Renal cortex interstitium (tissue), 11 donors: Measurements from ENCODE around the gene MRNIP. TPM values are rescaled to one million over a fixed set of nuclear protein-coding genes. Genes with fewer than 3 reads are reported as not detected.

Experiments used
- DNase-seq, 11 donors: peaks; one replicate each; pipeline ENCODE4 v3.0.0-alpha.2; 2013; ENCODE audit warnings: low read depth in 9 of 11, low spot score in 4 of 11; ENCODE audit errors: extremely low read depth in 1 of 11
- polyA plus RNA-seq, 3 donors: library from polyadenylated mRNA; unstranded; fragments of 120-200 nt; gene quantifications; one replicate each; pipeline ENCODE4 v1.2.1, GENCODE V29; 2013; ENCODE audit not compliant: insufficient read length in 3 of 3

Gene MRNIP
- polyA plus RNA-seq, 3 donors: 34.9 to 55.8 (median 40.7) TPM

DNA sequence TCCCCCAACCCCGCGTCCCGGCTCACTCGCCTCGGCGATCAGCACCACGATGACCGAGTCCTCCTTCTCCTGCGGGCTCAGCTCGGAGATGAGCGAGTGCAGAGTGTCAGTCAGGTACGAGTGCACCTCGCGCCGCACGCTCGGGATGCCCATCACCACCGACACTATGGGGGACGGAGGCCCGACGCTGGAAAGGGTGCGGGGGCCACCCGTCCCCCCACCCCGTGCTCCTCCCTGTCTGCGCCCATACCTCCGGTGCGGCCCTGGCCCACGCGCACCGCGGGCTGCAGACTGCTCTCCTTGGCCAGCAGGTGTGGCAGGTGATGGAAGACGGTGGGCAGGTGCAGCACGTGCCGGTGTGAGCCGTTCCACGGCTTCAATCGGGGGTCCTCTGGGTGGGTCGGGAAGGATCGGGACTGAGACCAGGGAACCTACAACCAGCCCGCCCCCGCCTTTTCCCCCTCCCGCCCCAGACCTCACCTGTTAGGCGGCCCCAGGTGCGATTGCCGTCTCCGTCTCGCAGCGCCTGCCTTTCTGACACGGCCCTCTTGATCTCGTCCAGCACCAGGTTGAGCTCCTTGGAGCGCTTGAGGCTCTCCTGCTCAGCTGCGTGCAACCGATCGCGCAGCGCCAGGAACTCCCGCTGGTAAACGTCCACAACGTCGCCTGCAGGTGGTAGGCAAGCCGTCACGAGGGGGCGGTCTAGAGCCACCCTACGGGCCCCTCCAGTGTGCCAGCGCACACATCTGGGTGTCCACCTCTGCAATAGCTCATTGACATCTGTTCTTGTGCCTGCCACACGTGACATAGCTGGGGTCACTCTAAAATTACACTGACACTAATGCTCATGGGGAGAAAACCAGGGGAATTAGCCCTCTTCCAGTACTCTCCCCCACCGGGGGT lies 57.1 kb downstream of the MRNIP start:
- DNase-seq: peak in 2 of 11 donors; percentile 70 to 71

DNA sequence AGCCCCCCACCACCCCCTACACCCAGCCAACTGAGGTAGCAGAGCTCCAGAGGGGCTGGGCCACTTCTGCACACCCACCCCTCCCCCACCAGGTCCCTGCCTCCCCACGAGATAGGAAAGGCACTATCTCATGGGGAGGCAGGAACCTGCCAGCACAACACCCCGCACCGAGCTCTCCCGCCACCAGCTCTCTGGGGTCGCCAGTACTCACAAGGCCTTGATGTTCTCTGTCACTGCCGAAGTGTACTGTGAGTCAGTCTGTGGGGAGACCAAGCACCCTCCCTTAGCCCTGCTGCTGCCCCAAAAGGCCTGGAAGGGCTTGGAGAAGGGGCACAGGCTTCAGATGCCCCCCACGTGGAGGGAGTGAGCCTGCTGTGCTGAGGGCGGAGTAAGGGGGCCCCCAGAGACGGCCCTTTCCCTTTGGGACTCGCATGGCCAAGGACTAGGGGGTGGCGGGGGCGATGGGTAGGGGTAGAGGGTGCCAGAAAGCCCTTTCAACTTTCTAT lies 57.9 kb downstream of the MRNIP start:
- DNase-seq: no peak

DNA sequence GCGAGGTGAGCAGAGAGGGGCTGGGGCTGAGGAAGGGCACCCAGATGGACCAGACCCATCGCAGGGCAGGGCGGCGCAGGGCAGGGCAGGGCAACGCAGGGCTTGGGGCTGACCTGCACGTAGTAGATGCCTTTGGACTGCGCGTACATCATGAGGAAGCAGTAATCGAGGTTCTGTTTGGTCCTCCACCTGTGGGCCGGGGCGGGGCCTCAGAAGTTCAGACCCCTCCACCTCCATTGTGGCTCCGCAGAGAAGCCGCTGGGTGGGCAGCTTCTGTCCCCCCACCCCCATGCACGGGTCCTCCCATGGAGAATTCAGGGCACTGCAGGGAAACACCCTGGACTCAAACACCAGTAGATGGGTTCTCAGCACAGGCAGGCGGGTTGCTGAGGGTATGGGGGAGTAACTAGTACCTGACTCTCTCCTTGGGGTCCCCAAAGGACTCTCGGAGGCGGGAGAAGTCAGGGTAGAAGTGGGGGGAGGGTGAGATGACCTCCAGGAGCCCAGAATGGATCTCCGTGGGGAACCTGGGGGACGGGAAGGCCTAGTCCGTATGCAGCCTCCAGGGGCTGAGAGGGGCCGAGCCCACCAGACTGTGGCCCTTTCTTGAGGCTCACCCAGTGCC lies 58.4 kb downstream of the MRNIP start:
- DNase-seq: no peak

DNA sequence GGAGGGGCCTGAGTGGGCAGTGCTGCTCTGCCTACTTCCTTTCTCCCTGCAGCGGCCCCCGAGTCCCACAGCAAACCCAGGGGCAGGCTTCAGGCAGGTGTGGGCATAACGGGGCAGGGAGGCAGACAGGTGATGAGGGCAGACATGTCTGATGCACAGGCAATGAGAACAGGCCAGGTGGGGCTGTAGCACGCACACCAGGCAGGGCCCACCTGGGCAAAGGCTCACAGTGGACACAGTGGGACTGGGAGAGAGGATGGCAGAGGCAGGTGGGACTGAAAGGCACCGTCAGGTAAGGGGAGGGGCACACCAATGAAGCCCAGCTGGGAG lies 59.0 kb downstream of the MRNIP start:
- no peak for DNase-seq

DNA sequence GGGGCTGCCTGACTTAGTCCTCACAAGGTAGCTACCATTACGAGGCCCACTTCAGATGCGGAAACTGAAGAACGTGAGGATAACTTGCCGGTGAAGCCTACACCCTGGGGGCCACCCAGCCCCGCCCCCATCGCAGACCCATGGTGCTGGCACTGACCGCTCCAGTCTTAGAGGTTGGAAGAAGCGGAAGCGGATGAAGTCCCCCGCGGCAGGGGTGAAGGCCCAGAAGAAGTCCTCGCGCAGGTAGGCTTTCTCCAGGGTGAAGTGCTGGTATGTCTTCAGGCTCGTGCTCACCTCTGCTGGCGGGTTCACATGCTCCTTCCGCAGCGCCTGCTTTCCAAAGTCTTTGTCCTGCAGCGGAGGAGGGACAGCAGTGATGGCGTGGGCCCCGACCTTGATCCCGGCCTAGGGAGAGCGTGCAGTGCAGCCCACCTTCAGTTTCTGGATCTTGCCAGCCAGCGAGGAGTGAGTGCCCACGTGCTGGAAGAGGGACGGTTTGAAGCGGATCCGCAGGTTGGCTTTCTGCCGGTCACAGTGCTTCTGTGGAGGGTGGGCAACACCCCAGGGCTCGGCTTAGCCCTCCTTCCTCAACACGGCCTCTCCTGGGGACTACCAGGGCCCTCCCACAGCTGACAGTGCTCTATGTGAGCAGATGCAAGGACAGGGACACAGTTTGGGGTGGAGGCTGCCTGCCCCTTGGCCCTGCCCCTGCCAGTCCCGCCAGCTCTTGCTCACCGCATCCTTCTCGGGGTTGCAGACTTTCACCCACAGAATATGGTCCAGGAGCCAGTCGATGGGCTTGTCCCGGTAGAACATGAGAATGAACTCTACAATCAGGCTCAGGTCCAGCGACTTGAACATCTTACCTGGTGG lies 59.6 kb downstream of the MRNIP start:
- DNase-seq: no peak

DNA sequence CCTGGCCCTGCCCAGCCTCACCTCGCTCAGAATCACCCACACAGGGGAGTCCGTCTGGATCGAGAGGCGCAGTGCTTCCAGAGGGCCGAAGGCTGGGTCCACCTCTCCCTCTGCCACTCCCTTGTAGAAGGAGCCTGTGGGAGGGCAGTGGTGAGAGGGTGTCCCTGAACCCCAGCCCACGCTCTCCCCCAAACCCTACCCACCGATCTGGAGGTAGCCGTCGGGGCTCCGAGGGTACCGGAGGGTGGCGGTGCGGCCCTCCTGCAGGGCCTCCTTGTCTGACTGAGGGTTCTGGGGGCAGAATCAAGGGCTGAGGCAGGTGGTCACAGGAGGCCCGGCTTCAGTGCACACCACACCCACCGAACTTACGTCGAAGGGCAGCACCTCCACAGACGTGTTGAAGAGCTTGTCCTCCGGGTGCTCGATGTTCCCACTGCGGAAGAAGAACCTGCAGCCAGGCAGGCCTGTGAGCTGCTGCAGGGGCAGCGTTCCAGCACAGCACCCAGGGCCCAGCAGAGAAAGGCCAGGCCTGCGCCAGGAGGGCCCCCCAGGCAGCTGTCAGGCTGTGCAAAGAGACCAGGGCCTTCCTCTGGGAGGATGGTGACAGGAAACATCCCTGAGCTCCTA lies 60.4 kb downstream of the MRNIP start:
- no peak for DNase-seq

DNA sequence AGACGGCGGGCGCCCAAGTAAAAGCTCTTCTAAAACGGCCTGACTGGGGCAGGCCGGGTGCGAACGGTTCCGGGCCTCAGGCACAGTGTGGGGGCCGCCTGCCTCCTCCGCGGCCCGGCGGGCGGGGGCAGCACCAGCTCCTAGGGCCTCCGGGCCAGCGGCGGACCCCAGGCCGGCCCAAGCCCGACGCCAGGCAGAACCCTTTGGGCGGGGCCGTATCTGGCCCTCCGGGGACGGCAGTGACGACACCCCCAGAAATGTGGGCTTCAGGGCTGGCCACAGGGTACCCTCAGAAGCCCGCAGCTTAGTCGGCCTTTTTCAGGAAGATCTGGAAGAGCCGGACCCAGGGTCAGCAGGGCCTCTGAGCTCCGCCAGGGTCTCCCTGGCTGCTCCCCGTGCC lies 60.9 kb downstream of the MRNIP start:
- no peak for DNase-seq

DNA sequence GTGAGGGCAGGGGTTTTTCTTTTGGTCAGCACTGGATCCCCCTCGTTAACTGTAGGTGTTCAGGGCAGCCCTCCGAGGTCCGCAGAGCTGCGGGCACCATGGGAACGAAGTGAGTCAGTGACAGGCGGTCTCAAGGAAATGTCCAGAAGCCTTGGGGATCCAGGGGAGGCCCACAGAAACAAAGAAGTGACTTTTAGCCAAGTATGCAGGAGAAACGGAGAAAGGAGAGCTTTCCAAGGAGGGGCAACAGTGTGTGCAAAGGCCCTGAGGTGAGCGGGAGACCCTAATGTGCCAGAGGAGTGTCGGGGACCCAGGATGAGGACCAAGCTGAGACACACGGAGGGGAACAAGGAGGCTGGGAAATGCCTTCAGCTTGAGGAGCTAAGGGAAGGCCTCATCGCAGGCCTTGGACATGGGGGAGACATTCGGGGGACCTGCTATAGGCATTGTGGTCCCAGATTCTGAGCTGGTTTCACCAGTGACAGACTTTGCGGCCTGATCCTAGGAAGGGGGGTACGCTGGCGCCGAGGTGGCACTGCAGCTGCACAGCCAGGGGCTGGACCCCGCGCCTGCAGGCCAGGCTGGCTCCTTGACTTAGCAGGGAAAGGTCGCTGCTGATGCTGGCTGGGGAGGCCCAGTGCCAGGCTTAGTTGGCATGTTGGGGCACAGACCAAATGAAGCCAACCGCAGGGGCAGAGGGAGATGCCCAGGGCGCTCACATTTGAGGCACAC lies 61.6 kb downstream of the MRNIP start:
- DNase-seq: no peak

DNA sequence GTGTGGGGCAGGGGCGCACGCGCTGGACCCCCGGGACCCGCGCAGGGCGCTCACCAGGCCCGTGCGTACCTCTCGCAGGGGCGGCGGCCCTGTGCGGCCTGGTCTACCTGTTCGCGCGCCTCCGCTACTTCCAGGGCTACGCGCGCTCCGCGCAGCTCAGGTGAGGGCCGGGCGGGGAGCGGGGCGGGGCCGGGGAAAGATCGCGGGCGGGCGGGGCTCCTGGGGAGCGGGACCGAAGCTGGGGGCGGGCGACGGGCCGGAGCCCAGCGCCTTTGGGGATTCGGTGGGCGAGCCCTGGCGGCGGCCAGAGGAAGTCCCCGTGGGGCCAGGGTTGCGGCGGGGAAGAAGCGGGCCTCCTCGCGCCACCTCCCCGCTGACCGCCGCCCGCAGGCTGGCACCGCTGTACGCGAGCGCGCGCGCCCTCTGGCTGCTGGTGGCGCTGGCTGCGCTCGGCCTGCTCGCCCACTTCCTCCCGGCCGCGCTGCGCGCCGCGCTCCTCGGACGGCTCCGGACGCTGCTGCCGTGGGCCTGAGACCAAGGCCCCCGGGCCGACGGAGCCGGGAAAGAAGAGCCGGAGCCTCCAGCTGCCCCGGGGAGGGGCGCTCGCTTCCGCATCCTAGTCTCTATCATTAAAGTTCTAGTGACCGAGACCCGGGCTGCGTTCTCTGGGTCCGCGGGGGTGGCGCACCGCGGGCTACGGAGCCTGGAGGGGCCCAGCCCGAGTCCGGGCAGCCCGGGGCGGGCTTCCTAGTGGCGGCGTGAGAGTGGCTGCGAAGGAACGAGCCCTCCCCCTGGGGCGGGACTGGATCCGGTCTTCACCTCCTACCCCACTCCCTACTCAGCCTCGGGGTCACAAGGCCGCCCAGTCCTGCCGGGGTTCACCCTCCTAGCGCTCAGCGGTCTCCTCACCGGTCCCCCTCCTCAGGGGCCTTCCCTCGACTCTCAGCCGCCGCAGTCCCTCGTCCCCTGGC lies 62.5 kb downstream of the MRNIP start:
- peak in 3 of 11 donors; percentile 73 to 77 (median 74) for DNase-seq

DNA sequence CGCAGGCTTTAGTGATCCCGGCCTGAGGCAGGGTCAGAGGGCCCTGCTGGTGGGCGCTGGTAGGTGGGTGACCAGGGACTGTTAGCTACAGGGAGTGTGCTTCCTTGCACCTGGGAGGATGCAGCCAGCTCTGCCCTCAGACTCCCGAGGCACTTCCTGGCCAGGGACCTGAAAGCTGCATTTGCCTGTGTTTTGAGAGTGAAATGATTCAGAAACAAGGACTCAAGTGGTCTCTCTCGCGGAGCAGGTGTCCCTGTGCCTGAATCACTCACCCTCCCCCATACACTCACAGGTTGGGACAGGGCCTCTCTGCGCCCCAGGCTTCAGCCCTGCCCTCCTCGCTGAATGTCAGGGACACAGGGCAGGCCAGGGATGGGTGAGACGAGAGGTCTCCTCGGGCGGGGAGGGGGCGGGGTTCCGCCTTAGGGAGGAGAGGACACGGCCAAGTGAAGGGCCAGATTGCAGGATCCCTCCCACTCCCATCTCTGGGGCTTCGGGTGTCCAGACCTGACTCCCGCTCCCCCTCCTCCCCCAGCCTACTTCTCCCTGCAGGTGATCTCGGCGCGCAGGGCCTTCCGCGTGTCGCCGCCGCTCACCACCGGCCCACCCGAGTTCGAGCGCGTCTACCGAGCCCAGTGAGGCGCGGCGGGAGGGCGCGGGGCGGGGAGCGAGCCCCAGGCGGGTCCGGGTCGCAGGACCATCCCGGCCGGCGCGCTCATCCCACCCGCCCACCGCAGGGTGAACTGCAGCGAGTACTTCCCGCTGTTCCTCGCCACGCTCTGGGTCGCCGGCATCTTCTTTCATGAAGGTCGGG lies 63.4 kb downstream of the MRNIP start:
- DNase-seq: no peak

DNA sequence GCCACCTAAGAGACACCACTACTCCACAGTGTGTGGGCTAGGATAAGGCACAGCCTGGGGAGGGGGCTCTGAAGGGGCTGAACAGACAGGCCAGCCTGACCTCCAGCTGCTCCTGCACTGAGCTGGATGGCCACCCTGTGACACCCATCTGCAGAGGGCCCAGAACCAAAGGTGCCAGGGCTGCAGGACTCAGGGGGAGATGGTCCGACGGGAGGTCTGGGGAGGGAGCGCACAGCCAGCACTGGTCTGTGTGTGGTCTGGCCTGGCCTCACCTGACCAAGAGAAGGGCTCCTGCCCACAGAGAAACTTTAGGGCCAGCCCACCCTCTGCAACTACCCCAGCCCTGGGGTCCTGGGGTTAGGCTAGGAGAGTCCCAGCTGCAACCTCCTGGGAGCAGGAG lies 64.0 kb downstream of the MRNIP start:
- no peak for DNase-seq

DNA sequence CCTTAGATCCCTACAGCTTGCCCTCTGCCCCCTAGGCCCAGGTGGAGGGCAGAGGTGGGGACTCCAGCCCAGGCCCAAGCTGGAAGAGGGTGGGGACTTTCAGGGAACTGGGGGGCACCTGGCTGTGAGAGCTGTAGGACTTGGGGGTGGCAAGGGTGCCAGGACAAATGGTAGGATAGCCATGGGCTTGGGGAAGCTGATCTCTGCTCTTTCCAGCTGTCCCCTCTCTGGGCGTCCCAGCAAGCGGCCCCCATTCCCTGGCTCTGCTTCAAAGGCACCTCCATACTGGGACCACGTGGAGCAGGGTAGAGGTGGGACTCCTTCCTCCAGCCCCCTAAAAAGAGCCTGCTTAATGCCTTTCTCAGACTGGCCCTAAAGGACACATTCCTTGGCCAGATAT lies 64.4 kb downstream of the MRNIP start:
- DNase-seq: no peak

DNA sequence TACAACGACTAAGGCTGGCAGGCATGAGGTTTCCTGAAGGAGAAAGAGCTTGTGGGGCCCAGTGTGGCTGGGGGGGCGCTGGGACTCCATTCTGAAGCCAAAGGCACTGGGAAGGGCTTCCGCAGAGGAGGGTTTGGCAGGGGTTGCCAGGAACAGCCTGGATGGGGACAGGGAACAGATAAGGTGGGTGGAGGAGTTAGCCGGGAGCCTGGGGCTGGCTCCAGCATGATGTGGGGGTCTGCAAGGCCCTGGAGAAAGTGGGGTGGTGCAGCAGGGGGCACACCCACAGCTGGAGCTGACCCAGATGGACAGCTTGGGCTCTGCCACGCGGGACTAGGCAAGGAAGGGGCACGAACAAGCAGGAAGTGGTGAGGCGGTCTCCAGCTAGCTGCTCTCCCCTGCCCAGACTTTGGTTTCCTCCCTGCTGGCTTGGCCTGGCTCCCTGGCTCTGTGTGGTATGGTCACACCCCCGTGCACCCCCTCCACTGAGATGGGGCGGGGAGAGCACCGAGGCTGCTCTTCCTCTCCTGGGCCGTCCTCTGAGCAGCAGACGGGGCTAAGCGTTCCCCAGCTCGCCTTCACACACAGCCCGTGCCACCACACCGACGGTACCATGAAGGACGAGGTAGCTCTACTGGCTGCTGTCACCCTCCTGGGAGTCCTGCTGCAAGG lies 65.0 kb downstream of the MRNIP start, which contains the start of gene LTC4S:
Gene LTC4S (plus strand): TSS at position 519 of the 672 bp plus-strand sequence. CDS start 95 bp downstream, at position 614.
- no peak for DNase-seq

DNA sequence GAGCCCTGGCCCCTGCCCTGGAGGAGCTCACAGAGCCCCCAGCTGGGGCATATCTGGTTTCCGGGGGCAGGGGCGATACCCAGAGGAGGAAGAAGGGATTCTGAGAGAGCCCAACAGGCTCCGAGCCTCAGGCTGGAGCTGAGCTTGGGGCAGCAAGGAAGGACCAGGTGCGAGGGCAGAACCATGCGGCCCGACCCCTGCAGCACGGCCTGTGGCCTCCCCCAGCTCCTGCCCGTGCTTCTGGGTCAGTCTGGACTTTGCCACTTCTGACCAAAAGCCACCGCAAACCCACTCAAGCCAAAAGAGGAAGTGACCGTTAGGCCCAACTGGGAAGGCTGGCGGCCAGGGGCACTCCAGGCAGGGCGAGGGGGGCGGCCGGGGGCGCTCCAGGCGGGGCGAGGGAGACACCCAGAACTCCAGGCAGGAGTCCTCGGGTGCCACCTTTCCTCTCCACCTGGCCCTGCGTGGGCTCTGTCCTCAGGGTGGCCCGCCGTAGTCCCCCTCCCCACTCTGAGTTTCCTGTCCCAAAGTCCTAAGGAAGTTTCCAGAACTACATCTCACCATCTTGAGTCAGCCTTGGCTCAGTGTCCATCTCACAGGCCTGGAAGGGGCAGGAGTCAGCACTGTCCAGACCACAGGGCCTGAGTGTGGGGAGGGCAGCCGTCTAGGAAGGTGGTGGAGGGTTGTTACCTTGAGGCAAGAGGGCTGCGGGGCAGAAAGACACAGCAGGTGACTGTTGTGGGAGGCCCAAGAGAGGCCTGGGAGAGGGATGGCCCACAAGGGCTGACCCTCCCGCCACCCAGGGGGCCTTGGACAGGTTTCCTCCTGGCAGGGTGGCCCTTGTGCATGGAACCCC lies 65.8 kb downstream of the MRNIP start:
- no peak for DNase-seq
